SK-N-SH treated with all-trans-retinoic acid at 6 μM for 48 hours (cell line): ENCODE data around the gene TFDP1.

Experiments
- ATAC-seq: fragments of 200-7000 bp; cut with Tn5 transposase; 3 replicates; pipeline ENCODE4 v1.9.1; 2020; ENCODE audit warnings: mild to moderate bottlenecking, moderate library complexity
- ARNTL ChIP-seq: fragments of 450-650 bp; formaldehyde crosslinking; IDR thresholded peaks from 2 replicates; pipeline ENCODE4 v1.5.0; 2020; ENCODE audit warnings: low read depth, mild to moderate bottlenecking, moderate library complexity, borderline replicate concordance
- CREB5 ChIP-seq: fragments of 250-450 bp; sonication (Bioruptor Pico); IDR thresholded peaks from 2 replicates; pipeline ENCODE4 v1.5.1; 2020; ENCODE audit warnings: low read depth, mild to moderate bottlenecking, moderate library complexity
- ESRRG ChIP-seq: fragments of 250-450 bp; sonication (Bioruptor Pico); IDR thresholded peaks from 2 replicates; pipeline ENCODE4 v1.6.1; 2021; ENCODE audit warnings: mild to moderate bottlenecking
- GLIS3 ChIP-seq: fragments of 250-450 bp; sonication (Bioruptor Pico); IDR thresholded peaks from 2 replicates; pipeline ENCODE4 v1.5.0; 2020; ENCODE audit warnings: mild to moderate bottlenecking, moderate library complexity
- OSR1 ChIP-seq: fragments of 250-450 bp; sonication (Bioruptor Pico); IDR thresholded peaks from 2 replicates; pipeline ENCODE4 v1.8.0; 2022; ENCODE audit warnings: moderate library complexity, mild to moderate bottlenecking, inconsistent platforms
- PATZ1 ChIP-seq: fragments of 250-450 bp; sonication (Bioruptor Pico); IDR thresholded peaks from 2 replicates; pipeline ENCODE4 v1.8.0; 2020; ENCODE audit warnings: mild to moderate bottlenecking, moderate library complexity, borderline replicate concordance
- POU6F1 ChIP-seq: fragments of 250-450 bp; sonication (Bioruptor Pico); IDR thresholded peaks from 2 replicates; pipeline ENCODE4 v1.8.0; 2021; ENCODE audit warnings: low read depth, mild to moderate bottlenecking, moderate library complexity, borderline replicate concordance
- RARB ChIP-seq: fragments of 250-450 bp; sonication (Bioruptor Pico); IDR thresholded peaks from 2 replicates; pipeline ENCODE4 v1.8.0; 2021; ENCODE audit warnings: mild to moderate bottlenecking, moderate library complexity
- SNAI2 ChIP-seq: fragments of 250-450 bp; sonication (Bioruptor Pico); IDR thresholded peaks from 2 replicates; pipeline ENCODE4 v1.5.0; 2020; ENCODE audit warnings: mild to moderate bottlenecking, moderate library complexity
- TCF4 ChIP-seq: fragments of 250-450 bp; sonication (Bioruptor Pico); IDR thresholded peaks from 2 replicates; pipeline ENCODE4 v1.8.0; 2021; ENCODE audit warnings: mild to moderate bottlenecking, moderate library complexity, borderline replicate concordance
- TOX ChIP-seq: fragments of 250-450 bp; sonication (Bioruptor Pico); IDR thresholded peaks from 2 replicates; pipeline ENCODE4 v1.8.0; 2021; ENCODE audit warnings: mild to moderate bottlenecking, moderate library complexity, borderline replicate concordance
- TSHZ2 ChIP-seq: fragments of 250-450 bp; sonication (Bioruptor Pico); IDR thresholded peaks from 2 replicates; pipeline ENCODE4 v1.5.0; 2020; ENCODE audit warnings: mild to moderate bottlenecking, moderate library complexity
- ZFP3 ChIP-seq: fragments of 250-450 bp; sonication (Bioruptor Pico); IDR thresholded peaks from 2 replicates; pipeline ENCODE4 v1.5.0; 2020; ENCODE audit warnings: mild to moderate bottlenecking, moderate library complexity
- ZNF565 ChIP-seq: fragments of 450-650 bp; formaldehyde crosslinking; conservative IDR thresholded peaks from 2 replicates; pipeline ENCODE4 v1.5.0; 2020; ENCODE audit warnings: low read depth, mild to moderate bottlenecking, moderate library complexity
- ZNF70 ChIP-seq: fragments of 450-650 bp; formaldehyde crosslinking; IDR thresholded peaks from 2 replicates; pipeline ENCODE4 v1.5.0; 2020; ENCODE audit warnings: mild to moderate bottlenecking, moderate library complexity
- ZNF8 ChIP-seq: fragments of 450-650 bp; formaldehyde crosslinking; IDR thresholded peaks from 2 replicates; pipeline ENCODE4 v1.5.0; 2020; ENCODE audit warnings: mild to moderate bottlenecking, moderate library complexity

TFDP1 gene

GRCh38 chr13:113610266-113610665 is 25.7 kb downstream of the TFDP1 start:
- no peak for ATAC-seq
- TF ChIP-seq ARNTL (CRISPR knock-in tag) (no peak), ZNF565 (CRISPR knock-in tag) (no peak), RARB (CRISPR knock-in tag) (no peak), GLIS3 (CRISPR knock-in tag) (no peak), ZNF70 (no peak), ESRRG (no peak), TOX (CRISPR knock-in tag) (no peak), SNAI2 (no peak), OSR1 (CRISPR knock-in tag) (no peak), ZFP3 (CRISPR knock-in tag) (no peak), TSHZ2 (CRISPR knock-in tag) (no peak), POU6F1 (CRISPR knock-in tag) (no peak), CREB5 (CRISPR knock-in tag) (no peak), TCF4 (no peak)

GRCh38 chr13:113611996-113612395 is 27.4 kb downstream of the TFDP1 start:
- TF ChIP-seq SNAI2 (no peak), TOX (CRISPR knock-in tag) (no peak), ZNF565 (CRISPR knock-in tag) (no peak), ARNTL (CRISPR knock-in tag) (no peak), TSHZ2 (CRISPR knock-in tag) (no peak), ZNF70 (no peak), ZNF8 (CRISPR knock-in tag) (no peak), OSR1 (CRISPR knock-in tag) (no peak), RARB (CRISPR knock-in tag) (no peak), GLIS3 (CRISPR knock-in tag) (no peak)
- ATAC-seq: no peak

GRCh38 chr13:113612607-113613006 is 28.1 kb downstream of the TFDP1 start:
- no peak for ATAC-seq
- TF ChIP-seq TSHZ2 (CRISPR knock-in tag): no peak
- no peak for TF ChIP-seq PATZ1
